Upper lobe of right lung (tissue), 1 donor: ENCODE measurements around the gene ZNF652. TPM values are rescaled to one million over a fixed set of nuclear protein-coding genes. Genes with fewer than 3 reads are reported as not detected.

Experiments used
- ATAC-seq: fragments of 200-7000 bp; cut with Tn5 transposase; one replicate; pipeline ENCODE4 v1.9.1; 2020; ENCODE audit warnings: mild to moderate bottlenecking, moderate library complexity
- DNase-seq: peaks from one replicate; pipeline ENCODE4 v3.0.0-alpha.2; 2020
- H3K27ac ChIP-seq: fragments of 200-600 bp; one replicate; pipeline ENCODE4 v1.8.0; 2022
- H3K27me3 ChIP-seq: fragments of 200-600 bp; one replicate; pipeline ENCODE4 v1.8.0; 2022; ENCODE audit warnings: mild to moderate bottlenecking
- H3K36me3 ChIP-seq: fragments of 200-600 bp; one replicate; pipeline ENCODE4 v1.8.0; 2022
- H3K4me1 ChIP-seq: fragments of 200-600 bp; one replicate; pipeline ENCODE4 v1.8.0; 2022
- H3K4me3 ChIP-seq: fragments of 200-600 bp; one replicate; pipeline ENCODE4 v1.8.0; 2022; ENCODE audit warnings: mild to moderate bottlenecking
- H3K9me3 ChIP-seq: fragments of 200-600 bp; one replicate; pipeline ENCODE4 v1.8.0; 2022
- intact Hi-C: fragments of 100-400 bp; cut with DNase I; formaldehyde crosslinking; loops from one replicate; pipeline ENCODE4 v1.11.0; 2022
- long read RNA-seq: library from polyadenylated mRNA; unstranded; transcript quantifications from one replicate; pipeline ENCODE4 v2.0.0, GENCODE V29; 2021
- total RNA-seq: library from RNA; stranded (reverse); fragmentation: NEBNext Ultra II Directional; extraction: Animal tissue kit (Norgen Biotek cat#: 25700); gene quantifications from one replicate; pipeline ENCODE4 v1.2.1, GENCODE V29; 2021
- TF ChIP-seq, protein P1 (sequence below): fragments of 200-600 bp; IDR thresholded peaks from one replicate; pipeline ENCODE4 v1.8.0; 2022; ENCODE audit warnings: antibody characterized with exemption
- donor health status: DM: no; HTN: yes; CAD: no; lungs with severe emphysema.

The ZNF652 gene
- 49.8 TPM for total RNA-seq
- long read RNA-seq, full-length matches to known transcripts, result 4 of 25 reads
- long read RNA-seq, partial matches to known transcripts, result 5 of 25 reads
- long read RNA-seq, other reads (novel, unspliced or antisense), result 16 of 25 reads

DNA sequence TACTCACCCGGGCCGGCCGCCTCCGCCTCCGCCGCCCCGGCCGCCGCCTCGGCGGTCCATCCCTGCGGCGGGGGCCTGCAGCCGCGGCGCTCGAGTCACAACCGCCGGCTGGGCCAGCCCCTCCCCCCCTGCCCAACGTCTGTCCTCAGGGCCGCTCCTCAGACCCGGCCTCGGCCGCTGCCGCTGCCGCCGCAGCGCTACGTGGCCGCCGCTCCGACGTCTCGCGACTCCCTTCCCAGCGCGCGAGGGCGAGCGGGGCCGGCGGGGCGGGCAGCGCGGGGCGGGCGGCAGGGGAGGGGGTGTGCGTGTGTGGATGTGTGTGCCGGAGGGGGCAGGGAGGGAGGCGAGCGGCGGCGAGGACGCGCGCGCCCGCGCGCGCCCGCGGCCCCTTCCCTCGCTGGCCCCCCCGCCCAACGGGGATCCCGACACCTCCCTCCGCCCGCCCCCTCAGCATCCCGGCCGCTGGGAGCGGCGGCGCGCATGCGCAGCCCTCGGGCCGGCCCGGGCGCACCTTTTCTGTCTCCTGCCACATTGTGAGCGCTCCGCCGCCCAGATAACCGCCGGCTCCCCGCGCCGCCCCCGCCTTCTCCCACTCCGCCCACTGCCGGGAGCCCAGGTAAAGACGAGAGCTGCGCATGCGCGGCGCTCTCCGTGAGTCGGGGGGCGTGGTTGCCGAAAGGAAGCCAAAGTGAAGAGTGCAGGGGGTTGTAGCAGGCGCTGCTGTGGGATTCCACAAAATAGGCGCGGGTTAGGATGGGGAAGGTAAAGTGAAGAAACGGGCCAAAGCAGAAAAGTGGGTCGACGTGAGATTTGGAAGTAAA lies at the start of gene ZNF652:
Gene ZNF652 (minus strand): TSS at position 349 of the 821 bp plus-strand sequence. CDS start 44,525 bp downstream, outside the sequence.
- Histone ChIP-seq H3K9me3 (no peaks in the 10 kb centered on the region), H3K4me3 (peak within 1 kb of the TSS; percentile 97), H3K4me1 (peaks cover 40% of the 10 kb centered on the region), H3K36me3 (no peaks in the 10 kb centered on the region), H3K27me3 (no peaks in the 10 kb centered on the region), H3K27ac (peak within 1 kb of the TSS; percentile 93)
- ATAC-seq (peak; percentile 97), DNase-seq (peak; percentile 98)
- TF ChIP-seq, protein P1, sequence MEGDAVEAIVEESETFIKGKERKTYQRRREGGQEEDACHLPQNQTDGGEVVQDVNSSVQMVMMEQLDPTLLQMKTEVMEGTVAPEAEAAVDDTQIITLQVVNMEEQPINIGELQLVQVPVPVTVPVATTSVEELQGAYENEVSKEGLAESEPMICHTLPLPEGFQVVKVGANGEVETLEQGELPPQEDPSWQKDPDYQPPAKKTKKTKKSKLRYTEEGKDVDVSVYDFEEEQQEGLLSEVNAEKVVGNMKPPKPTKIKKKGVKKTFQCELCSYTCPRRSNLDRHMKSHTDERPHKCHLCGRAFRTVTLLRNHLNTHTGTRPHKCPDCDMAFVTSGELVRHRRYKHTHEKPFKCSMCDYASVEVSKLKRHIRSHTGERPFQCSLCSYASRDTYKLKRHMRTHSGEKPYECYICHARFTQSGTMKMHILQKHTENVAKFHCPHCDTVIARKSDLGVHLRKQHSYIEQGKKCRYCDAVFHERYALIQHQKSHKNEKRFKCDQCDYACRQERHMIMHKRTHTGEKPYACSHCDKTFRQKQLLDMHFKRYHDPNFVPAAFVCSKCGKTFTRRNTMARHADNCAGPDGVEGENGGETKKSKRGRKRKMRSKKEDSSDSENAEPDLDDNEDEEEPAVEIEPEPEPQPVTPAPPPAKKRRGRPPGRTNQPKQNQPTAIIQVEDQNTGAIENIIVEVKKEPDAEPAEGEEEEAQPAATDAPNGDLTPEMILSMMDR, result no peak
- intact Hi-C loops, result no loop called here

DNA sequence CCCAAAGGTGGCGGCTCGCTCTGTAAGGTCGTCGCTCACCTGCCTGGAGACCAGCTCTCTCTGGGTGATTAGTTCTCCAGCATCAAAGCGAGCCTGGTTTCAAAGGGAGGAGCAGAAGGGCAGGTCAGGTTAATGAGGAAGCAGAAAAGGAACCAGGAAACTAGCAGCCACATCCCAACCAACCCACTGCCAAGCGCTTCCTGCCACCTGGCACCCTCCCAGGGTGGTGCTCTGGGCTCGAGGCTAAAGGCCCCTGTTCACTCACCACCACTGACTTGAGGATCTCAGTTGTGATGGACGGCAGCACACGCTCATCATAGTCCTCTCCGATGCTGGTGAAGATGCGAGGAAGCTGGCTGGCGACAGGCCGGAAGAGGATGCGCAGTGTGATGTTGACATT lies 47.0 kb upstream of the ZNF652 start:
- intact Hi-C loops, result no loop called here
- H3K27ac ChIP-seq, result no peak overlapping the region

DNA sequence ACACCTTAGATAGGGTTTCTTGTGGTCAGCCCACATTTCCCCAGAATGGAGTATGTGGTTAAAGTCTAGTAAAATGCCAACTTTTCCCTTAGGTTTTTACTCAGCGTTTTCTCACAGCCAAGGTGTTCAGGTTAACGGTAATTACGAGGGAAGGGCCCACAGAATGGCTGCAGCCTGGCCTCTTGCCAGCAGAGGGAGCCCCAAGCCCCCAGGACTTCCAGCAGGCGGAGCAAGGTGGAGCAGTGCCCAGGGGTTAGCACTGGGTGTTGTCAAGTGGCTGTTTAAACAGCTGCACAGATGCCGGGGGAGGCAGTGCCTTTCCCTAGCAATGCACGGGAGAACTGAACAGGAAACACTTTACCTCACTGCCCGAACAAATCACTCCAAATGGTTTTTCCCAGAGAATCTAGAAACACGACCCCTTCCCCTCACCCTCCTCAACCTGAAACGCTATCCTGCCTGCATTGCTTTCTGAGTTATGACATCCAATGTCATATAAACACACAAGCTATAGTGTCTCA lies 46.0 kb upstream of the ZNF652 start:
- DNase-seq (peak; percentile 87), ATAC-seq (peak; percentile 93)
- TF ChIP-seq, protein P1, result peak; percentile 78
- Histone ChIP-seq H3K36me3 (peaks cover 97% of the 10 kb centered on the region), H3K4me1 (peaks cover 20% of the 10 kb centered on the region), H3K27ac (no peak overlapping the region), H3K9me3 (no peaks in the 10 kb centered on the region), H3K27me3 (no peaks in the 10 kb centered on the region), H3K4me3 (no peak overlapping the region)
- intact Hi-C loops, result no loop called here

More for the DNA sequence above, 47.0 kb upstream of the ZNF652 start:
- no peaks in the 10 kb centered on the region for H3K9me3 ChIP-seq
- no peak overlapping the region for H3K4me3 ChIP-seq
- peaks cover 22% of the 10 kb centered on the region for H3K4me1 ChIP-seq
- no peak for ATAC-seq
- H3K27me3 ChIP-seq, result no peaks in the 10 kb centered on the region
- no peak for DNase-seq
- TF ChIP-seq, protein P1, result no peak
- H3K36me3 ChIP-seq, result peaks cover 87% of the 10 kb centered on the region

DNA sequence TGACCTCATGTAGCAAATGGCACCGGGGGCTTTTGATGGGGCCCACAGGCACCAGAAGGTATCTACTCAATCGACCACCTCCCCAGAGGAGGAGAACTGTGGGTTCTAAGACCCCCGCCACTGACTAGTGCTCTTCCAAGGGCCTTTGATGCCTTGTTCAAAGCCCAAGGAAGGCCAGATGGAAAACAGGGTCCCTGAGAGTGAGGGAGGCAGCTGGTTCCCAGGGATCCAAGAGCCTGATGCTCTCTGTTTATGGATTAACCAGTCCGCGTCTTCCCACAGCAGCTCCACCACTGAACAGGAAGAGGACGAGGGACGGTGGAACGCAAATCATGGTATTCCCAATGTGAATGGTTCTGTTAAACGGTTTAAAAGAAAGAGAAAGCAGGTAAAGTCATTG lies 45.0 kb upstream of the ZNF652 start:
- intact Hi-C loops, result no loop called here
- Histone ChIP-seq H3K4me3 (no peak overlapping the region), H3K36me3 (peaks cover 90% of the 10 kb centered on the region), H3K9me3 (no peaks in the 10 kb centered on the region), H3K27ac (no peak overlapping the region), H3K4me1 (peaks cover 25% of the 10 kb centered on the region), H3K27me3 (no peaks in the 10 kb centered on the region)
- ATAC-seq (no peak), DNase-seq (no peak)
- TF ChIP-seq, protein P1, result no peak

DNA sequence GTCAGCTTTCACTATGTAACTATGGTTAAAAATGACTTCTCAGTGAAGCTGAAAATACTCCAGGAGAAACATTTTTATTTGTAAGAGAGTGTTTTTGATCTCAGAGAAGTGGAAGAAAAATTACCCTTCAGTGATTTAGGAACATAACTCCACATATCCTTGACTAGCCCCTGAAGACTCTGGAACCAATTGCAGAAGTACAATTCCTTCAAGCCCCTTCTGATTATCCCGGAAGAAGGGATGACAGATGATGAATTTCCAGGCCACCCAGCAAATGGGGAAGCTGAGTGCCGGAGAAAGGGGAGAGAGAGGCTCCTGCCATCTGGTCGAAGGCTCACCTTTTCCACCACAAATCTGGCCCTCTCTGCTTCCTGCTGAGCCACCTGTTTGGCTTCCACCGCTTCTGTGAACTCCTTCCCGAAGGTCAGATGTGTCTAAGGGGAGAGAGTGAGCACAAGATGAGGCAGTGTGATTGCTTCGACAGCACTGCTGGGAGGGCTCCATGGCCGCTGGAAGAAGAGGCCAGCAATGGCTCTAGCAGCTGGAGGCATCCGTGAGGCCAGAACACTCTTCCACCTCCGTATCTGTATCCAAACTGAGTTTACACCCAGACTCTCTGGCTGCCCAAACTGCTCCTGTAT lies 44.5 kb upstream of the ZNF652 start:
- Histone ChIP-seq H3K36me3 (peaks cover 85% of the 10 kb centered on the region), H3K27me3 (no peaks in the 10 kb centered on the region), H3K4me1 (peaks cover 26% of the 10 kb centered on the region), H3K9me3 (no peaks in the 10 kb centered on the region), H3K27ac (no peak overlapping the region), H3K4me3 (no peak overlapping the region)
- TF ChIP-seq, protein P1, result no peak
- no peak for ATAC-seq
- no peak for DNase-seq
- intact Hi-C loops, result no loop called here
